ENCODE measurements around the gene ZNF598. TPM values are rescaled to one million over a fixed set of nuclear protein-coding genes. Genes with fewer than 3 reads are reported as not detected.

ZNF598 gene
- total RNA-seq, 1 experiment from 2014 or later, result 57.4 TPM

DNA sequence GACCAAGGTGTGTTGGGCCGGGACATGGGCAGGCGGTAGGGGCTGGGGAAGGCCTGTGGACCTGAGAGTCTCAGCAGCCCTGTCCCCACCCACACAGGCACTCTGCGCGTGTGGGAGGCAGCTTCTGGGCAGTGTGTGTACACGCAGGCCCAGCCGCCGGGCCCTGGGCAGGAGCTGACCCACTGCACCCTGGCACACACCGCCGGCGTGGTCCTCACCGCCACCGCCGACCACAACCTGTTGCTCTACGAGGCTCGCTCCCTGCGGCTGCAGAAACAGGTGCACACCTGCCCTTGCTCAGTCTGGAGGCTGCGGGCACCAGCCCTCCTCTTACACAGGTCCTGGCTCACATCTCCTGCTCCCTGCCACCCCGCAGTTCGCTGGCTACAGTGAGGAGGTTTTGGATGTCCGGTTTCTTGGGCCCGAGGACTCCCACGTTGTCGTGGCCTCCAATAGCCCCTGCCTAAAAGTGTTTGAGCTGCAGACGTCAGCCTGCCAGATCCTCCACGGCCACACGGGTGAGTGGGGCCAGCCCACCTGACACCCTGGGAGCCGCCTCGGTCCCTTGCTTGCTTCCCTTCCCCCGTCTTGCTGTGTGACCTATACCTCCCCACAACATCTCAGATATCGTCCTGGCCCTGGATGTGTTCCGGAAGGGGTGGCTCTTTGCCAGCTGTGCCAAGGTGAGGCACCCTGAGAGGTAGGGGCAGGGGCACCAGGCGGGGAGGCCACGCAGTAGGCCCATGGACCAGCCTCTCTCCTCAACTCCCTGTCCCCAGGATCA is 34.0 kb downstream of the ZNF598 start (continued):
- TF ChIP-seq, protein P1, sequence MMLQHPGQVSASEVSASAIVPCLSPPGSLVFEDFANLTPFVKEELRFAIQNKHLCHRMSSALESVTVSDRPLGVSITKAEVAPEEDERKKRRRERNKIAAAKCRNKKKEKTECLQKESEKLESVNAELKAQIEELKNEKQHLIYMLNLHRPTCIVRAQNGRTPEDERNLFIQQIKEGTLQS (IDR thresholded peaks at IDR 0.05), result no peak
- TF ChIP-seq ZBTB33 (IDR thresholded peaks at IDR 0.05; ENCODE audit: extremely low read depth, insufficient replicate concordance, low read length) (no peak), SIN3A (IDR thresholded peaks at IDR 0.05; ENCODE audit: low read depth) (no peak), ELF1 (IDR thresholded peaks at IDR 0.05; ENCODE audit: borderline replicate concordance, low read depth) (no peak), JUND (IDR thresholded peaks at IDR 0.05) (no peak)

DNA sequence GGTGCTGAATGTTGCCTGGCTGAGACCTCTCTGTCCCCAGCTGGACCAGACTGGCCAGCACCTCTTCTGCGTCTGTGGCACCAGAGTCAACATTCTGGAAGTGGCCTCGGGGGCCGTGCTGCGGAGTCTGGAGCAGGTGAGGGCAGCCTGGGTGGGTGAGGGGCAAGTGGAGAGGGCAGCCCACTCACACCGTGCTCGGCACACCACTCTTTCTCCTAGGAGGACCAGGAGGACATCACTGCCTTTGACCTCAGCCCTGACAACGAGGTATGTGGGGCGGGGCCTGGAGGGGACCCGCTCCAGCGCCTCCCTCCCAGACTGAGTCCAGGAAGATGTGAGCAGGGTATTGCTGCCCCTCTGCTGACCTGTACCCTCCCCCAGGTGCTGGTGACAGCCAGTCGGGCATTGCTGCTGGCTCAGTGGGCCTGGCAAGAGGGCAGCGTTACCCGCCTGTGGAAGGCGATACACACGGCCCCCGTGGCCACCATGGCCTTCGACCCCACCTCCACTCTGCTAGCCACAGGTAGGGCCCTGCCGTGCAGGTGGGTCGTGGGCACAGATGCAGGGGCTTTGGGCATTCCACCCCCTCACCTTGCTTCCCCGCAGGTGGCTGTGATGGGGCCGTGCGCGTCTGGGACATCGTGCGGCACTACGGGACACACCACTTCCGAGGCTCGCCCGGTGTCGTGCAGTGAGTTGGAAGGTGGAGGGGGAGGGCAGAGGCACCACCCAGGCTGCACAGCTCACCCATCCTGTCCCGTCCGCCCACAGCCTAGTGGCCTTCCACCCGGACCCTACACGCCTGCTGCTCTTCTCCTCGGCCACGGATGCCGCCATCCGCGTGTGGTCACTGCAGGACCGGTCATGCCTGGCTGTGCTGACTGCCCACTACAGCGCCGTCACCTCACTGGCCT is 35.2 kb downstream of the ZNF598 start:
- peaks cover 0 to 41% of the 10 kb centered on the region in 2 experiments; a peak in 2 of 4 replicates for H3K36me3 ChIP-seq (ENCODE audit: control insufficient read depth in 1 of 2, insufficient read depth in 2 of 2, low read length in 2 of 2)
- intact Hi-C loops (cut with micrococcal nuclease), result no loop called here
- no peak overlapping the region for H3K4me3 ChIP-seq (replicated peaks in 1 of 2; ENCODE audit: low read depth in 1 of 2, low read length in 2 of 2)
- no peak overlapping the region for H3K27ac ChIP-seq (ENCODE audit: low read depth, low read length)
- H3K4me2 ChIP-seq (ENCODE audit: low read length), result no peak overlapping the region
- no peak overlapping the region for H2AFZ ChIP-seq (ENCODE audit: low read depth, low read length, poor library complexity, severe bottlenecking)
- ChIA-PET POLR2A (interaction anchor here (1.4 to 12.5 kb wide), 2 partner anchors 9 to 10 kb away, joined by 5 to 104 read pairs; partner anchors contain the start of genes RNF151 and RPS2), RAD21 (ENCODE audit: low non-redundant PET in 1 of 2, low total read pairs in 2 of 2, uncharacterized antibody in 2 of 2, unreplicated experiment in 2 of 2) (no interaction called here), CTCF (no interaction called here)
- peaks cover 37% of the 10 kb centered on the region for H3K79me2 ChIP-seq (ENCODE audit: insufficient read depth, low read length)
- TF ChIP-seq, protein P2, sequence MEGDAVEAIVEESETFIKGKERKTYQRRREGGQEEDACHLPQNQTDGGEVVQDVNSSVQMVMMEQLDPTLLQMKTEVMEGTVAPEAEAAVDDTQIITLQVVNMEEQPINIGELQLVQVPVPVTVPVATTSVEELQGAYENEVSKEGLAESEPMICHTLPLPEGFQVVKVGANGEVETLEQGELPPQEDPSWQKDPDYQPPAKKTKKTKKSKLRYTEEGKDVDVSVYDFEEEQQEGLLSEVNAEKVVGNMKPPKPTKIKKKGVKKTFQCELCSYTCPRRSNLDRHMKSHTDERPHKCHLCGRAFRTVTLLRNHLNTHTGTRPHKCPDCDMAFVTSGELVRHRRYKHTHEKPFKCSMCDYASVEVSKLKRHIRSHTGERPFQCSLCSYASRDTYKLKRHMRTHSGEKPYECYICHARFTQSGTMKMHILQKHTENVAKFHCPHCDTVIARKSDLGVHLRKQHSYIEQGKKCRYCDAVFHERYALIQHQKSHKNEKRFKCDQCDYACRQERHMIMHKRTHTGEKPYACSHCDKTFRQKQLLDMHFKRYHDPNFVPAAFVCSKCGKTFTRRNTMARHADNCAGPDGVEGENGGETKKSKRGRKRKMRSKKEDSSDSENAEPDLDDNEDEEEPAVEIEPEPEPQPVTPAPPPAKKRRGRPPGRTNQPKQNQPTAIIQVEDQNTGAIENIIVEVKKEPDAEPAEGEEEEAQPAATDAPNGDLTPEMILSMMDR (IDR thresholded peaks at IDR 0.05 in 2 of 3, conservative IDR thresholded peaks at IDR 0.05 in 1 of 3; ENCODE audit: borderline replicate concordance in 1 of 3, insufficient read depth in 1 of 3, low read depth in 2 of 3, low read length in 2 of 3), result no peak
- H3K4me1 ChIP-seq (ENCODE audit: control insufficient read depth in 1 of 2, insufficient read depth in 2 of 2, low read length in 2 of 2), result peaks cover 12 to 37% of the 10 kb centered on the region in 2 experiments
- no peak overlapping the region for H3K9ac ChIP-seq (ENCODE audit: low read length)
- H3K27me3 ChIP-seq (ENCODE audit: insufficient read depth, low read length), result no peaks in the 10 kb centered on the region
- ATAC-seq, result no peak
- no peak for DNase-seq (ENCODE audit: low read depth, low spot score)
- H3K9me2 ChIP-seq (ENCODE audit: insufficient read depth), result no peaks in the 10 kb centered on the region
- no peaks in the 10 kb centered on the region for H4K20me1 ChIP-seq (ENCODE audit: insufficient read depth)
- BruUV-seq (replicated peaks), result no TSS peak
- no peaks in the 10 kb centered on the region for H3K9me3 ChIP-seq (ENCODE audit: control insufficient read depth in 1 of 2, insufficient read depth in 1 of 2, low read depth in 1 of 2, low read length in 2 of 2)
